Measurements from ENCODE around the gene PFN1. TPM values are rescaled to one million over a fixed set of nuclear protein-coding genes. Genes with fewer than 3 reads are reported as not detected.

The PFN1 gene
- total RNA-seq, 1 experiment from 2014 or later: 367 TPM

DNA sequence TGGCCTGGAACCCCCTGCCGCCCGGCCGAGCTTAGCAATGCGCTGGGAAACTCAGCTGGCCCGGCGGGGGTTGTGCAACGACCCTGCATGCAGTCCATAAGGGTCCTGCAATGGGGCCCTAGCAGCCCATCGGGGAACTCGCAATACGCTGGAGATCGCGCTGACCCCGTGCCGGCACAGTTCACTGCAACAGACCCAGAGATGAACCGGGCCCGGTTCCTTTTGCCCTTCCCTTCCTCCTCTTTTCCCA is 8.9 kb downstream of the PFN1 start:
- CTCF ChIA-PET: interaction anchor here (0.8 to 2.2 kb wide), 3 partner anchors 28 to 43 kb away, joined by 3 to 19 read pairs (median 7); partner anchors contain the start of gene SPAG7
- no peaks in the 10 kb centered on the region for H3K27me3 Mint-ChIP-seq (ENCODE audit: insufficient read depth, unreplicated experiment)
- intact Hi-C loops (cut with micrococcal nuclease; ENCODE audit: unreplicated experiment): loop anchor here (1.0 kb wide), 1 partner anchor 30 kb away; no protein-coding TSS in a partner anchor
- POLR2A ChIA-PET: interaction anchor here (0.9 to 2.6 kb wide), 6 partner anchors 13 to 292 kb away, joined by 3 to 54 read pairs (median 7); partner anchors contain the start of genes ENO3, KIF1C and SPAG7
- Histone ChIP-seq H3K27me3 (replicated peaks; ENCODE audit: control insufficient read depth, insufficient read depth, low read length) (no peaks in the 10 kb centered on the region), H3K4me3 (ENCODE audit: low read depth, low read length) (peak overlapping the region; percentile 73), H3K4me1 (no peaks in the 10 kb centered on the region), H3K36me3 (ENCODE audit: control insufficient read depth, insufficient read depth, low read length) (no peaks in the 10 kb centered on the region), H3K9me3 (no peaks in the 10 kb centered on the region)
- TF ChIP-seq, protein P1, sequence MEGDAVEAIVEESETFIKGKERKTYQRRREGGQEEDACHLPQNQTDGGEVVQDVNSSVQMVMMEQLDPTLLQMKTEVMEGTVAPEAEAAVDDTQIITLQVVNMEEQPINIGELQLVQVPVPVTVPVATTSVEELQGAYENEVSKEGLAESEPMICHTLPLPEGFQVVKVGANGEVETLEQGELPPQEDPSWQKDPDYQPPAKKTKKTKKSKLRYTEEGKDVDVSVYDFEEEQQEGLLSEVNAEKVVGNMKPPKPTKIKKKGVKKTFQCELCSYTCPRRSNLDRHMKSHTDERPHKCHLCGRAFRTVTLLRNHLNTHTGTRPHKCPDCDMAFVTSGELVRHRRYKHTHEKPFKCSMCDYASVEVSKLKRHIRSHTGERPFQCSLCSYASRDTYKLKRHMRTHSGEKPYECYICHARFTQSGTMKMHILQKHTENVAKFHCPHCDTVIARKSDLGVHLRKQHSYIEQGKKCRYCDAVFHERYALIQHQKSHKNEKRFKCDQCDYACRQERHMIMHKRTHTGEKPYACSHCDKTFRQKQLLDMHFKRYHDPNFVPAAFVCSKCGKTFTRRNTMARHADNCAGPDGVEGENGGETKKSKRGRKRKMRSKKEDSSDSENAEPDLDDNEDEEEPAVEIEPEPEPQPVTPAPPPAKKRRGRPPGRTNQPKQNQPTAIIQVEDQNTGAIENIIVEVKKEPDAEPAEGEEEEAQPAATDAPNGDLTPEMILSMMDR (IDR thresholded peaks at IDR 0.05; ENCODE audit: insufficient read depth in 1 of 2, low read depth in 1 of 2, low read length in 1 of 2, severe bottlenecking in 1 of 2, unreplicated experiment in 1 of 2): no peak
- H3K27ac Mint-ChIP-seq (ENCODE audit: unreplicated experiment): no peak overlapping the region
- BruUV-seq (replicated peaks): no TSS peak
- peaks cover 22% of the 10 kb centered on the region for H3K36me3 Mint-ChIP-seq (ENCODE audit: insufficient read depth, unreplicated experiment)
- no peak for DNase-seq
- peaks cover 5% of the 10 kb centered on the region for H3K4me1 Mint-ChIP-seq (ENCODE audit: low read depth, unreplicated experiment)
- peak overlapping the region; percentile 87 for H3K4me3 Mint-ChIP-seq (ENCODE audit: unreplicated experiment)
- H3K9me3 Mint-ChIP-seq (ENCODE audit: unreplicated experiment): no peaks in the 10 kb centered on the region

DNA sequence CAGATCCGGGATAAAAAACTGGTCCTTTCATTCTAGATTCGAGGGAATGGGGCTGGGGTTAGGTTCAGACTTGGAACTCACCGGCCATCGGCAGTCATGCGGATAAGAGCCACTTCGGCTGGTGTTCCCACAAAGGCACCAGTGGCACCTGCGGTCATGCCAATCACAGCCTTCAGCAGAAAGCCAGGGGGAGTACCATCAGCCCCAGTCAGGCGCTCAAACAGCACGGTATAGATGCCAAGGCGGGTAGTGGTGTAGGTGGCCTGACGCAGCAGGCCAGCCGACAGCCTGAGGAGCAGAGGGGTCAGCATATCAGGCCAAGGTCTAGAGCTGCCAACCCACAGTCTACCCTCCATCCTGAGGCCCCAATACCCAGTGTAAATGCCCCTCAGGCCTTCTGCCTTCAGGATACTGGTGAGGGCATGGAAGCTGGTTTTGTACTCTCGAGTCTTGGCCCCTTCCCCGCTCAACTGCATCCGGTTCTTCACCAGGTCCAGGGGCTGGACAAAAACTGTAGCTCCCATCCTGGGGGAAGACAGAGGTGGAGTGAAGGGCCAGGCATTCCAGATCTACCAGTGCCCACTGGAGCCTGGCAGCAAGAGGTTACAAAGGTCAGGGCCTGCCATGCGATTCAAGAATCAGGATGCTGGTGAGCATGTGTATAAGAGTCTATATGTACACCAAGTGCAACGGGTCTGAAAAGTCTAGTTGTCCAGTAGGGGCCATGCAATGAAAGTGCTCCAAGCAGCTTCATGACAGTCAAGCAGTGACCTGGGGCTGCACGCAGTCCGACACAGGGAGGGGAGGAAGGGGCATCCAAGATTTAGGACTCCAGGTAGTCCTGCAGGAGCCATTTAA is 9.4 kb downstream of the PFN1 start:
- peak overlapping the region; percentile 73 for H3K4me3 ChIP-seq (ENCODE audit: low read depth, low read length)
- Mint-ChIP-seq H3K27ac (ENCODE audit: unreplicated experiment) (no peak overlapping the region), H3K36me3 (ENCODE audit: insufficient read depth, unreplicated experiment) (peaks cover 23% of the 10 kb centered on the region), H3K4me3 (ENCODE audit: unreplicated experiment) (peak overlapping the region; percentile 87), H3K9me3 (ENCODE audit: unreplicated experiment) (no peaks in the 10 kb centered on the region), H3K27me3 (ENCODE audit: insufficient read depth, unreplicated experiment) (no peaks in the 10 kb centered on the region), H3K4me1 (ENCODE audit: low read depth, unreplicated experiment) (peaks cover 5% of the 10 kb centered on the region)
- H3K4me1 ChIP-seq: no peaks in the 10 kb centered on the region
- BruUV-seq (replicated peaks): TSS peak; percentile 20
- no peaks in the 10 kb centered on the region for H3K27me3 ChIP-seq (replicated peaks; ENCODE audit: control insufficient read depth, insufficient read depth, low read length)
- no peaks in the 10 kb centered on the region for H3K36me3 ChIP-seq (ENCODE audit: control insufficient read depth, insufficient read depth, low read length)
- TF ChIP-seq, protein P1 (IDR thresholded peaks at IDR 0.05; ENCODE audit: insufficient read depth in 1 of 2, low read depth in 1 of 2, low read length in 1 of 2, severe bottlenecking in 1 of 2, unreplicated experiment in 1 of 2): no peak
- no peaks in the 10 kb centered on the region for H3K9me3 ChIP-seq
- DNase-seq: no peak
- ChIA-PET CTCF (interaction anchor here (1.6 to 2.2 kb wide), 2 partner anchors 29 to 30 kb away, joined by 7 to 19 read pairs; partner anchors contain the start of gene SPAG7), POLR2A (interaction anchor here (1.6 to 2.6 kb wide), 3 partner anchors 13 to 30 kb away, joined by 10 to 54 read pairs (median 13); partner anchors contain the start of genes ENO3 and SPAG7)
- intact Hi-C loops (cut with micrococcal nuclease; ENCODE audit: unreplicated experiment): loop anchor here (1.0 kb wide), 1 partner anchor 30 kb away; no protein-coding TSS in a partner anchor

- Histone ChIP-seq H3K9me3 (no peaks in the 10 kb centered on the region), H3K27me3 (replicated peaks; ENCODE audit: control insufficient read depth, insufficient read depth, low read length) (no peaks in the 10 kb centered on the region), H3K4me3 (ENCODE audit: low read depth, low read length) (no peak overlapping the region), H3K36me3 (ENCODE audit: control insufficient read depth, insufficient read depth, low read length) (no peaks in the 10 kb centered on the region), H3K4me1 (no peaks in the 10 kb centered on the region)
- Mint-ChIP-seq H3K4me3 (ENCODE audit: unreplicated experiment) (peak overlapping the region; percentile 87), H3K27ac (ENCODE audit: unreplicated experiment) (no peak overlapping the region), H3K36me3 (ENCODE audit: insufficient read depth, unreplicated experiment) (peaks cover 17% of the 10 kb centered on the region), H3K4me1 (ENCODE audit: low read depth, unreplicated experiment) (peaks cover 5% of the 10 kb centered on the region), H3K27me3 (ENCODE audit: insufficient read depth, unreplicated experiment) (no peaks in the 10 kb centered on the region), H3K9me3 (ENCODE audit: unreplicated experiment) (no peaks in the 10 kb centered on the region)
- DNase-seq: no peak
- ChIA-PET CTCF (no interaction called here), POLR2A (no interaction called here)
- TF ChIP-seq, protein P1 (IDR thresholded peaks at IDR 0.05; ENCODE audit: insufficient read depth in 1 of 2, low read depth in 1 of 2, low read length in 1 of 2, severe bottlenecking in 1 of 2, unreplicated experiment in 1 of 2): no peak
- BruUV-seq (replicated peaks): no TSS peak
- intact Hi-C loops (cut with micrococcal nuclease; ENCODE audit: unreplicated experiment): no loop called here
These were observed 10.2 kb downstream of the PFN1 start for GRCh38 chr17:4938069-4938491.

Data from Caco-2 (cell line).